OCI-LY3 (cell line): ENCODE results near the gene IGHMBP2.
A peak's percentile ranks its signal among the peaks of the same experiment; 100 is the strongest.
"Not testable (repeated sequence)": the region's sequence is repeated elsewhere in the genome, so short reads cannot be mapped to it uniquely, and the experiment has no call there.

Source experiments
- H2AFZ ChIP-seq: fragments of 200-600, 300-600 bp; shearing (Covaris generic); 2 replicates; pipeline ENCODE4 v1.6.0; 2014; ENCODE audit warnings: antibody characterized with exemption, low read depth, low read length
- H3K27ac ChIP-seq: fragments of 200-600, 300-600 bp; sonication (generic); 2 replicates; pipeline ENCODE4 v1.5.1; 2014; ENCODE audit warnings: mild to moderate bottlenecking, low read length, moderate library complexity, mixed read lengths
- H3K27me3 ChIP-seq: fragments of 200-600, 300-600 bp; sonication (generic); 2 replicates; pipeline ENCODE4 v1.6.1; 2014; ENCODE audit warnings: low read depth, low read length, mixed read lengths
- H3K36me3 ChIP-seq: fragments of 200-600, 300-600 bp; sonication (generic); replicated peaks from 2 replicates; pipeline ENCODE3; 2014; ENCODE audit warnings: low read depth, low read length, mixed read lengths
- H3K4me1 ChIP-seq: fragments of 300-600, 200-600 bp; sonication (generic); 2 replicates; pipeline ENCODE4 v1.6.1; 2014; ENCODE audit warnings: low read length, mixed read lengths
- H3K4me2 ChIP-seq: fragments of 200-600, 300-600 bp; sonication (generic); 2 replicates; pipeline ENCODE4 v1.6.1; 2014; ENCODE audit warnings: low read length, mixed read lengths
- H3K4me3 ChIP-seq: fragments of 300-600, 200-600 bp; sonication (generic); 2 replicates; pipeline ENCODE4 v1.5.1; 2014; ENCODE audit warnings: antibody characterized with exemption, mild to moderate bottlenecking, low read length, moderate library complexity
- H3K79me2 ChIP-seq: fragments of 300-600, 200-600 bp; shearing (Covaris generic); 2 replicates; pipeline ENCODE4 v1.6.1; 2014; ENCODE audit warnings: mild to moderate bottlenecking, low read length, mixed read lengths
- H3K9ac ChIP-seq: fragments of 300-600, 200-600 bp; shearing (Covaris generic); 2 replicates; pipeline ENCODE4 v1.6.0; 2014; ENCODE audit warnings: mild to moderate bottlenecking, low read length, moderate library complexity
- H3K9me3 ChIP-seq: fragments of 200-600, 300-600 bp; shearing (Covaris generic); 2 replicates; pipeline ENCODE4 v1.6.1; 2014; ENCODE audit warnings: low read length, mixed read lengths; ENCODE audit not compliant: insufficient read depth
- H4K20me1 ChIP-seq: fragments of 200-600, 300-600 bp; sonication (generic); 2 replicates; pipeline ENCODE4 v1.6.1; 2016; ENCODE audit warnings: low read length, mixed read lengths; ENCODE audit not compliant: insufficient read depth
- EZH2phosphoT487 ChIP-seq: fragments of 200-600 bp; shearing (Covaris generic); IDR thresholded peaks from 2 replicates; pipeline ENCODE4 v1.6.1; 2018; ENCODE audit warnings: antibody characterized with exemption, mixed run types, low read depth
- TF ChIP-seq, protein P1 (sequence below): fragments of 200-600, 300-600 bp; sonication (generic); IDR thresholded peaks from 2 replicates; pipeline ENCODE4 v1.5.1; 2014; ENCODE audit warnings: antibody characterized with exemption, low read length, low read depth

The IGHMBP2 gene

DNA sequence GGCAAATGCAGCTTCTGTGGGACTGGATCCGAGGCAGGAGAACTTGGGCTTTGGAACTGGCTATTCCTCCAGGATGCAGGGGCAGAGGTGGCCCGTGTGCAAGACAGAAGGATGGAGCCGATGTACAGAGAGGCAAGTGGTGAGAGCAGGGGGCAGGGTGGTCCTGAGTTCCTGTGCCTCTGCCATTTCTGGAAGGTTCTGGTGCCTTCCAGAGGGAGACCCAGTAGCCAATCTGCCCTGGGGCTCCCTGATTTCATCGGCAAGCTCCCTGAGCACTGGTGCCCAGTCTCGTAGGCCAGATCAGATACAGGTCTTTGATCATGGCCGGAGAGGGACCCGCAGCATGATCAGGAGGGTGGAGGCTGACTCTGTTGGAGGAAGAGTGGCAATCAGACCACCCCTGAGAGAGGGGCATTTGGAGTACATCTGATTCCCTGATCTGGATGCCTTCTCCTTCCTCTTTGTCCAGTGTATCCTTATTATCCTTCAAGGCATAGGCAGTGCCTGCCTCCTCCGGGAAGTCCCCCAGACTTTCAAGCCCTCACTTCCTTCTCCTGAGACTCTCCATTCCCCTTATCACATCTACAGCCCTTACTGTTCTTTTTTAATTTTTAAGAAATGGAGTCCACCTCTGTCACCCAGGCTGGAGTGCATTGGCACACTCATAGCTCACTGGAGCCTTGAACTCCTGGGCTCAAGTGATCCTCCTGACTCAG lies 67.4 kb downstream of the IGHMBP2 start:
- no peak overlapping the region for H3K9ac ChIP-seq
- H3K4me3 ChIP-seq: no peak overlapping the region
- peaks cover 26% of the 10 kb centered on the region for H3K27me3 ChIP-seq
- H3K9me3 ChIP-seq: no peaks in the 10 kb centered on the region
- no peaks in the 10 kb centered on the region for H3K4me1 ChIP-seq
- no peaks in the 10 kb centered on the region for H3K36me3 ChIP-seq
- no peak overlapping the region for H3K27ac ChIP-seq
- H2AFZ ChIP-seq: no peak overlapping the region
- no peaks in the 10 kb centered on the region for H3K79me2 ChIP-seq
- H3K4me2 ChIP-seq: no peak overlapping the region
- H4K20me1 ChIP-seq: no peaks in the 10 kb centered on the region
- TF ChIP-seq EZH2phosphoT487: no peak
- TF ChIP-seq, protein P1, sequence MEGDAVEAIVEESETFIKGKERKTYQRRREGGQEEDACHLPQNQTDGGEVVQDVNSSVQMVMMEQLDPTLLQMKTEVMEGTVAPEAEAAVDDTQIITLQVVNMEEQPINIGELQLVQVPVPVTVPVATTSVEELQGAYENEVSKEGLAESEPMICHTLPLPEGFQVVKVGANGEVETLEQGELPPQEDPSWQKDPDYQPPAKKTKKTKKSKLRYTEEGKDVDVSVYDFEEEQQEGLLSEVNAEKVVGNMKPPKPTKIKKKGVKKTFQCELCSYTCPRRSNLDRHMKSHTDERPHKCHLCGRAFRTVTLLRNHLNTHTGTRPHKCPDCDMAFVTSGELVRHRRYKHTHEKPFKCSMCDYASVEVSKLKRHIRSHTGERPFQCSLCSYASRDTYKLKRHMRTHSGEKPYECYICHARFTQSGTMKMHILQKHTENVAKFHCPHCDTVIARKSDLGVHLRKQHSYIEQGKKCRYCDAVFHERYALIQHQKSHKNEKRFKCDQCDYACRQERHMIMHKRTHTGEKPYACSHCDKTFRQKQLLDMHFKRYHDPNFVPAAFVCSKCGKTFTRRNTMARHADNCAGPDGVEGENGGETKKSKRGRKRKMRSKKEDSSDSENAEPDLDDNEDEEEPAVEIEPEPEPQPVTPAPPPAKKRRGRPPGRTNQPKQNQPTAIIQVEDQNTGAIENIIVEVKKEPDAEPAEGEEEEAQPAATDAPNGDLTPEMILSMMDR: no peak

- H3K4me2 ChIP-seq: no peak overlapping the region
- H3K36me3 ChIP-seq: no peaks in the 10 kb centered on the region
- H3K79me2 ChIP-seq: no peaks in the 10 kb centered on the region
- H3K9me3 ChIP-seq: no peaks in the 10 kb centered on the region
- no peak overlapping the region for H3K4me3 ChIP-seq
- H3K4me1 ChIP-seq: no peaks in the 10 kb centered on the region
- no peak overlapping the region for H2AFZ ChIP-seq
- H3K27me3 ChIP-seq: peaks cover 29% of the 10 kb centered on the region
- no peak overlapping the region for H3K9ac ChIP-seq
- no peaks in the 10 kb centered on the region for H4K20me1 ChIP-seq
- TF ChIP-seq, protein P1: no peak
- no peak for TF ChIP-seq EZH2phosphoT487
- H3K27ac ChIP-seq: no peak overlapping the region
These were observed 69.5 kb downstream of the IGHMBP2 start for GRCh38 chr11:68973219-68973618.

GRCh38 chr11:68973706-68974105 lies 70.0 kb downstream of the IGHMBP2 start:
- not testable (repeated sequence) for H4K20me1 ChIP-seq, H3K79me2 ChIP-seq, H3K4me2 ChIP-seq, H3K36me3 ChIP-seq, H3K4me1 ChIP-seq, H3K9me3 ChIP-seq, H2AFZ ChIP-seq, H3K9ac ChIP-seq, H3K4me3 ChIP-seq, H3K27ac ChIP-seq
- H3K27me3 ChIP-seq: peaks cover 27% of the 10 kb centered on the region

- peaks cover 27% of the 10 kb centered on the region for H3K27me3 ChIP-seq
- no peaks in the 10 kb centered on the region for H3K36me3 ChIP-seq
- TF ChIP-seq EZH2phosphoT487: no peak
- TF ChIP-seq, protein P1: no peak
- peak overlapping the region; percentile 16; the same call in 1 of the 2 replicates for H2AFZ ChIP-seq
- no peaks in the 10 kb centered on the region for H4K20me1 ChIP-seq
- no peak overlapping the region; the same call in 1 of the 2 replicates for H3K4me2 ChIP-seq
- H3K9me3 ChIP-seq: no peaks in the 10 kb centered on the region
- H3K27ac ChIP-seq: no peak overlapping the region
- no peaks in the 10 kb centered on the region for H3K79me2 ChIP-seq
- H3K4me1 ChIP-seq: no peaks in the 10 kb centered on the region
- no peak overlapping the region for H3K9ac ChIP-seq
- no peak overlapping the region for H3K4me3 ChIP-seq
These were observed 70.9 kb downstream of the IGHMBP2 start for GRCh38 chr11:68974421-68975194.
